GM12875 (cell line): ENCODE data around the gene CALR3.

Source experiments
- H3K4me3 ChIP-seq: one replicate; pipeline ENCODE4 v1.5.1; 2011; ENCODE audit warnings: low read depth, low read length, control low read depth
- TF ChIP-seq, protein P1 (sequence below): IDR thresholded peaks from 2 replicates; pipeline ENCODE4 v1.5.1; 2011; ENCODE audit warnings: low read depth, mild to moderate bottlenecking, control low read depth, inconsistent platforms, low read length, moderate library complexity, borderline replicate concordance; ENCODE audit not compliant: insufficient read depth

Gene CALR3

GRCh38 chr19:16529466-16530144 lies 33.6 kb upstream of the CALR3 start:
- TF ChIP-seq, protein P1, sequence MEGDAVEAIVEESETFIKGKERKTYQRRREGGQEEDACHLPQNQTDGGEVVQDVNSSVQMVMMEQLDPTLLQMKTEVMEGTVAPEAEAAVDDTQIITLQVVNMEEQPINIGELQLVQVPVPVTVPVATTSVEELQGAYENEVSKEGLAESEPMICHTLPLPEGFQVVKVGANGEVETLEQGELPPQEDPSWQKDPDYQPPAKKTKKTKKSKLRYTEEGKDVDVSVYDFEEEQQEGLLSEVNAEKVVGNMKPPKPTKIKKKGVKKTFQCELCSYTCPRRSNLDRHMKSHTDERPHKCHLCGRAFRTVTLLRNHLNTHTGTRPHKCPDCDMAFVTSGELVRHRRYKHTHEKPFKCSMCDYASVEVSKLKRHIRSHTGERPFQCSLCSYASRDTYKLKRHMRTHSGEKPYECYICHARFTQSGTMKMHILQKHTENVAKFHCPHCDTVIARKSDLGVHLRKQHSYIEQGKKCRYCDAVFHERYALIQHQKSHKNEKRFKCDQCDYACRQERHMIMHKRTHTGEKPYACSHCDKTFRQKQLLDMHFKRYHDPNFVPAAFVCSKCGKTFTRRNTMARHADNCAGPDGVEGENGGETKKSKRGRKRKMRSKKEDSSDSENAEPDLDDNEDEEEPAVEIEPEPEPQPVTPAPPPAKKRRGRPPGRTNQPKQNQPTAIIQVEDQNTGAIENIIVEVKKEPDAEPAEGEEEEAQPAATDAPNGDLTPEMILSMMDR, result no peak

DNA sequence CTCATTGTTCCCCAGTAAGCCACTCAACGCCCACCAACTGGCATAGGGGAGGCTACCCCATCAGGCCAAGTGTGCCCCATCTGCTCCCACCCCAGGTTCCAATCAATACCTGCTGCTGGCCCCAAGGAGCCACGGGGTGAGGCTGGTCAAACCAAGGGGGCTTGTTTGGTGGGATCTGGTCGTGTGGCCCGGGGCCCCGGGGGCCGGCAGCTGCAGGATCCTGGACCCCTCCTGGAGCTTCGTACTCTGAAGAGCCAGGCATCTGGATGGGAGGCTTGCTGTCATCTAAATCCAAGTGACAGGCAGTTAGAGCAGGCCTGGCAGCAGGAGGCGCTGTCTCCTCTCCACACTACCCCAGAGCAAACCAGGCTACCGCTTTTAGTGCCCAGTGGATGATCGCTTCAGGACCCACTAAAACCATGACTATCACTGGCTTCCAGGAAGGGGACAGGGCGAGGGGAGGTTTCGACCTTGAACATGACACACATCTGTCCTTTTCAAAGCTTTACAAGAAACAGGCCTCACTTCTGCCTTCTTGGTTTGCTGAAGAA lies 32.1 kb upstream of the CALR3 start:
- TF ChIP-seq, protein P1, result peak; percentile 65; the same call in 1 of the 2 replicates
- H3K4me3 ChIP-seq, result no peak overlapping the region

More at GRCh38 chr19:16529466-16530144, 33.6 kb upstream of the CALR3 start:
- H3K4me3 ChIP-seq, result no peak overlapping the region

DNA sequence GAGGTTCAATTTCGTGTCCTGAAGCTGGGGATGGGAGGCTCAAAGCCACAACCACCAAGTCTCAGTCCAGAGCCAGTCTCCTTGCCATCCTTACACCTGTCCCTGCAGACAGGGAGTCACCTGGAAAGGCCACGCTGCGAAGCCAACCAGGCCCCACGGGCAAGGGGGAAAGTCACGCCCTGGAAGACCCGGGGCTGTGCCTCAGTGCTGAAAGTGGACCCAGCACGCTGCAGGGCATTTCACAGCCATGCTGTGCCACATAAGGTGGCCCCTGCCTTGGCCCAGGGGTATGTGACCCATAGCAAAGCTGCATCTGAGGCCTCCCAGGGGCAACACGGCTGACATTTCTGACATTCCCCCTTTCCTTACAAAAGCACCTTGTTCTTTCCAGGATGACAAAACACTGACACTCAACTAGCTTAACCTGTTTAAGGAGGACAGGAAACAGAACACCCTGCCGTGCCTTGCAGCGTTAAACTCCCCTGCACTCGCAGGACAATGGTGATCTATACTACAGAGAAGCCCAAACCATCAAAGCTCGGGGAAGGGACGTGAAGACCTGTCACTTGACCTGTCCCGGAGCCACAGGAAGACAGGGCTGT lies 31.5 kb upstream of the CALR3 start:
- TF ChIP-seq, protein P1, result no peak
- no peak overlapping the region for H3K4me3 ChIP-seq

GRCh38 chr19:16525751-16526481 lies 29.9 kb upstream of the CALR3 start:
- H3K4me3 ChIP-seq, result no peak overlapping the region
- TF ChIP-seq, protein P1, result no peak

DNA sequence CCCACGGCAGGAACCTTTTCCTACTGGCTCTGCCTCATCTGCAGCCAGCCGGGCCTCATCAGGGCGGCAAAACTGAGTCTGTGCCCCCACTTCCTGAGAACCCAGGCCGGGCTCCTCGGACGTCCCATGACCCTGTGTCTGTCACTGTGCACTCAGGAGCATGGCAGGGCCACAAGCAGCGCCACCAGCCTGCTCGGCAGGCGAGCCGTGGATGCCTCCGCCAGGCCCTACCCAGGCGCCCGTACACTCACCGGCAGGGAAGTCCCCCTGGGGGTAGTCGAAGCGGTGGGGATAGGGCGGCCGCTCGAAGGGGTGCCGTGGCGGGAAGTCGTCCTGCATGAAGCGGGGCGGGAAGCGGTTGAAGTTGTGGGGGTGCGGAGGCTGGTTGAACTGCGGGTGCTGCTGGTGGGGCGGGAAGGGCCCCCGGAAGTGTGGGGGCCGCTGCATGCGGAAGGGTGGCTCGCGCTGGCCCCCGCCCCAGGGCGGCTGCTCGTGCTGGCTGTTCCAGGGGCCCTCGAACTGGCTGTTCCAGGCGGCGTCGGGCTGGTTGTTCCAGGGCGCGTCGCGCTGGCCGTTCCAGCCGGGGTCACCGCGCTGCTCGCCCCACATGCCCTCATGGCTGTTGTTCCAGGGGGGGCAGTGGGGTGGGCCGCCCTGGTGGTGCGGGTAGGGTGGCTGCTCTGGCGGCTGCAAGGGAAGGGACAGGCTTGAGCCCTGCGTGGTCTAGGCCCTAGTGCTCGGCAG lies 29.2 kb upstream of the CALR3 start:
- no peak overlapping the region for H3K4me3 ChIP-seq
- TF ChIP-seq, protein P1, result no peak

- TF ChIP-seq, protein P1, result no peak
- no peak overlapping the region for H3K4me3 ChIP-seq
These were observed 26.8 kb upstream of the CALR3 start for GRCh38 chr19:16522559-16523377.
